Muscle of back (tissue), 11 donors: ENCODE measurements around the gene PIGM. TPM values are rescaled to one million over a fixed set of nuclear protein-coding genes. Genes with fewer than 3 reads are reported as not detected.
"Not testable (repeated sequence)": the region's sequence is repeated elsewhere in the genome, so short reads cannot be mapped to it uniquely, and the experiment has no call there.

Experiments used
- DNase-seq, 3 donors: peaks; one replicate each; pipeline versions ENCODE4 v3.0.0 to v3.0.0-alpha.2; 2013
- polyA plus RNA-seq, 10 donors: library from polyadenylated mRNA; unstranded; fragments of 120-200 nt; gene quantifications; one replicate each; pipeline ENCODE4 v1.2.1, GENCODE V29; 2013; ENCODE audit not compliant: insufficient read length in 10 of 10

Gene PIGM
- polyA plus RNA-seq, 10 donors, result 3.8 to 6.6 (median 5.7) TPM

DNA sequence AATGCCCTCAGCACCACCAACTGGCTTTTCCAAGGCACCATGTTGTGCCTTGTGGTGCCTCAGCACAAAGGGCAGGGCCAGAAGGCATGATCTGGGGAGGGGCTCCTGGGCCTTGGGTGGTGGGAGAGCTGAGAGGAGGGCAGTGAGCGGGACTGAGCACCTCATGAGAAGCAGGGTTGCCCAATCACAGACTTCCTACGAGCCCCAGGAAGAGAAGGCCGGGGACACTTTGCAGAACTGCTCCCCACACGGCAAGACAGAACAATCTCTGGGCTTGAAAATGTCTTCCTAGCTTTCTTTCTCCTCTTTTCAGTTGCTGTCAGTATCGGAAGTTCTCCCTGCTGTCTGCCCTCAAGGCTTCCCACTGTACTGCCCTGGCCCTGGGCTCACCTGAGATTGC is 31.4 kb upstream of the PIGM start:
- DNase-seq, result no peak

DNA sequence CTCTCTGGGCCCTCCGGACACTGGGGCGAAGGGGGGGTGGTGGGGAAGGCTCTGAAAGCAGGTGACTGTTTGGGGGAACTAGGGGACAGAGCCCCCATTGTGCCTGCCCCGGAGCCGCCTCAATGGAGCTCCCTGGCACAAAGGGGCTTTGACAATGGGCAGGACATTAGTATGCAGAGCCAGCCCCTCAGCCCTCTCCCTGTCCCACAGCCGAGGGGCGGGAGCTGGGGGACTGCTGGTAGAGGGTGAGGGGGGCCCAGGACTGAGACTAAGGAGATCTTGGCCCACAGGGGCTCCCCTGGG is 30.4 kb upstream of the PIGM start:
- no peak for DNase-seq

DNA sequence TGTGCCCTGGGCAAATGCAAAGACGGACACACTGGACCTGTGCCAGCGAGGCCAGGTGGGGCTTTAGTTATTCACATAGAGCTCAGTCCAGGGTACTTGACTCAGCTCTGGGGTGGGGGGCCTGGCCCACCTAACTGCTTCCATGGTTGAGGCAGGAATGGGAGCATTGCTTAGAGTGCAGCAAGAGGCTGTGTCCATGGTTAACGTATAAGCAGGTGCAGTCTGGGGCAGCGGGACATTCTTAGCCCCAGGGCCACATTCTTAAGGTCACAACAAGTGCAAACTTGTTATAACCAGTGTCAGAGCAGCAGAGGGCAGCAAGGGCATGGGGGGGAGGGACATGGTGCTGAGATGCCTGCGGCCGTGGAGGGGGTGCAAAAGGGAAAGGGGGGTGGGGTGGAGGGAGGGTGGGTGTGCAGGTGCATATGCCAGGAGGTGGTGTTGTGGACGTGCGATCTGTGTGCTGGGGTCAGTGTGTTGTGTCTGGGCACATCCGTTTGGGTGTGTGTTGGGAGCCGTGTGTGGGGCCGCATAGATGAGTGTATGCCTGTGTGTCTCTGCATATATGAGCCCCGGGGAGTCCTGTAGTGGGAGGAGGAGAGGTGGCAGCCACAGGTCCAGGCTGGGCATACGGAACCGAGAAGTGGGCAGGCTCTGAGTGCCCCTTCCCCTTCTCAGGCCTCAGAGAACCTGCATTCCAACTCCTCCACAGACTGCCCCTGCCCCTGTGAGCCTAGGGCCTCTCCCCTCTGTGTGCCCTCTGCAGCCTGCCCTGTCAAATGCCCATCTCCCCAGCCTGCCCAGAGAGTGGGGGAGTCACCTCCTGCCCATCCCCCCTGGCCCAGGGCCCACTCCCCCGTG is 29.8 kb upstream of the PIGM start:
- DNase-seq, result no peak

DNA sequence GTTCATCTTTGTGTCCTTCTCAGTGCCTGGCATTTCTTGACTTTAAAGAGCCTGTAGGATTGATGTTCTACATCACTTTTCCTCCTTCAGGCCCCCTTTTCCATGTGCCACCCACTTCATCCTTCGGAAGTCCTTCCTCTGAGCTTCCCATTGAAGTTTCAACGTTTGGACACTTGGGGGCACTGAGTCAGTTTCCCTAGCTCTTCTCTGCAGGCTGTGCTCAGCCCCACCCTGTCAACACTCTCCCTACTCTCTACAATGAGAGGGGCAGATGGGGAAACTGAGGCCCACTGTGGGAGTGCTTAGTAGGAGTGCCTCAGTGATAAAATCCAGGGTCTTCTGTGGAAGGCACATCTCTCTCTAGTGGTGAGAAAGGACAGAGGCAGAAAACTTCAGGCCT is 26.3 kb upstream of the PIGM start:
- DNase-seq, result no peak

DNA sequence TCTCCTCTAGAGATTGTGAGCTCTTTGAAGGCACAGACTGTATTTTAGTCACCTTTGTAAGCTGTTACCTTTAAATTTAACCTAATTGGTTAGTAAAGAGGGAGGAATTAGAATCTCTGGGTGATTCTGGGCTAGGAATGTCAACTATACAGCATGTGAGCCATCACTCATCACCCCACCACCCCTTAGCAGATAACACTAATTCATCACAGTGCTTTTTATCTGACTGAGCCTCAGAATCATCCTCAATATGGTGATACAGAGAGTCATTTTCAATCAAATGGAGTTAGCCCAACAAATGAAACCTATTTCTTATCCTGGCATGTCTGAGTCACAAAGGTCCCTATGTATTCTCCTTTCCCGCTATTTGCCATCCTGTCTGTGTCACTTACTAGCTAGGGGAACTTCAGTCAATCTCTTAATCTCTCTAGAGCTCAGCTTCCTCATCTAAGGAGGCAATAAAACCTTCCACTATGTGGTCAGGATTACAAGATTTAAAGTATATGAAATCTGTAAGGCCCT is 24.9 kb upstream of the PIGM start:
- no peak for DNase-seq

DNA sequence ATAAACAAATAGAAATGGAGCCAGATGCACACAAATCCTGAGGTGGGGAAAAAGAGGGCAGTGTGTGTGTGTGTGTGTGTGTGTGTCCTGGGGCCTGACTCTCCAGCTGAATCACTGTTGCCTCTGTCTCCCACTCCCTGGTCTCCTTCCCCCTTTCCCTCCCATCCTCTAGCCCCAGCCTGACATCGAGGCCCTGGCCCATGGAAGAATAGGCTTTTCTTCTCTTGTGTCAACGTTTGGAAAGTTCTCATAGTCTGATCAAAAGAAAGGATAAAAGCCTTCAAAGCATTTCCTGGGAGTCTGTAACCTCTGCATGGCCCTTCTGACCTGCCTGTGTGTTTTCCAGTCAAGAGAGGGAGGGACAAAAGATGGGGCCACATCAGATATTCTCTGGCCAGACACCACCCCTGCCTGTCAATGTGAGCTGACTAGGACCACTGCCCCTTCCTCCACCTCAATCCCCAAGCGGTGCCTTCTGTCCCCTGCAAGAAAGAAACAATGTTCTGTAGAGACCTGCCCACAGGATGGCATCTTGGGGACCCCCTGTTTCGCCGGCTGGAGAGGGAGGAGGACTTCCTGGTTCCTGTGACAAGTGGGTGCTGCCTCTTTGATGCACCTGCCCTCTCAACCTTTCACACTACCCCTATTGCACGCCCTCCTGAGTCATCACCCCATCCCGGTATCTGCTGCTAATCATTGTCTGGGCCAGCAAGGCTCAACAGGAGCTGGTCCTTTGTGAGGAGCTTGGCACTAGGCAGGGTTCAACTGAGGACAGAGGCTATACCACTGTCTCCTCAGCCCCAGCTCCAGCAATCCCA is 22.0 kb upstream of the PIGM start:
- DNase-seq, result no peak

DNA sequence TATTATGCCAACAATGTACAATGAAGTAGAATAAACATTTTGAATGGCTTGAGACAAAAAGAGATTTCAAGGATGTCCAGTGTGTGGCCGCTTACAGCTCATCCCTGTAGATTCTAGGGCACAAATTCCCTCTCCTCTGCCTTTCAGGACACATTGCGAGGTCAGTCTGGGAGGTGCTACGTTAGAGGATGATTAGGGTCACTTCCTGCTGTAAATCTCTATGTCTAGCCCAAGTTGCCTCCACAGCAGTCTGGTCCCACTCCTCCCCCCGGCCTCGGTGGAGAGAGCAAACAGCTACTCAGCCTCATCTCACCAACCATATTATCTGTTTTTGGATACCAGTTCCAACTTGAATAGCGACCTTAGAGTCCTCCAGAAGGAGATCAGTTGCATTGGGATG is 21.1 kb upstream of the PIGM start:
- DNase-seq, result no peak

DNA sequence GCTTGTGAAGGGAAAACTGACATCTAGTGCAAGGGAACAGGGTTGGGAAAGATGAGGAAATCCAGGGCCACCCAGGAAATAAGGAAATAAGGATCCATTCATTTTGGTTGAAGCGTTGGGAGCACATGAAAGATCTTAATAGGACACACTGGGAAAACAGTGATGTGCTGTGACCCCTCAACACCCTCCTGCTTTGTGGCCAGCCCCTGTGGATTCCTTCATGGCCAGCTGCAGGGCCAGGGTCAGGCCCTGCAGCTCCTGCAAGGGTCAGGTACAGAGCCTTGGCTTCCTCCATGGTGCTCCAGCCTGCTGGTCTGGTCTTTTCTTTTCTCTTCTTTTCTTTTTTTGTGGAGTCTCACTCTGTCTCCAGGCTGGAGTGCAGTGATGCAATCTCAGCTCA is 18.8 kb upstream of the PIGM start:
- DNase-seq, result no peak

DNA sequence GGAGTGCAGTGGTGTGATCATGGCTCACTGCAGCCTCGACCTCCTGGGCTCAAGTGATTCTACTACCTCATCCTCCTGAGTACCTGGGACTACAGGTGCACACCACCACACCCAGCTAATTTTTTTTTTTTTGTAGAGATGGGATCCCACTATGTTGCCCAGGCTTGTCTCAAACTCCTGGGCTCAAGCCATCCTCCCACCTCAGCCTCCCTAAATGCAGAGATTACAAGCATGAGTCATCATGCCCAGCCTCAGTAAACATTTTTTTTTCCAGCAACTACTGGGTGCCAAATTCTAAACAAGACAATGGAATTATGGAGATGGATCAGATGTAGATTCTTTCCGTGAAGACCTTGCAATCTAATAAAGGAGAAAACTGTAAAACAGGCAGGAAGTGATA is 18.4 kb upstream of the PIGM start:
- not testable (repeated sequence) for DNase-seq

DNA sequence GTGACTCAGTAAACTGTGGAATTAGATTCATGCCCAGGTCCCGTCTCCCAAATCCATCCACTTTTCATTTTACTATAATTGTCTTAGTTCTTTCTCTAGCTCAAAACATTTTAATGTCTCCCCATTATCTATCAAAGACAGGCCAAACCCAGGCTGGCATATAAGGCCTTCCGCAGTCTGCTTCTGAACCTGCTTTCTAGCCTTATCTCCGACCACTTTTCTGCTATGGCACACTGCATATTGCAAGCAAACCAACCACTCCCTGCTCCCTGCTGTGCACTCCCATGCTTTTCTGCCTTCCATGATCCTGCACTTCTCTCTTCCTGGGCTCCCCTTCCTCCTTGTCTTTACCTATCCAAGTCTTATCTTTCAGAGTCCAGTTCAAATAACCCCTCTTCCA is 17.3 kb upstream of the PIGM start:
- no peak for DNase-seq

DNA sequence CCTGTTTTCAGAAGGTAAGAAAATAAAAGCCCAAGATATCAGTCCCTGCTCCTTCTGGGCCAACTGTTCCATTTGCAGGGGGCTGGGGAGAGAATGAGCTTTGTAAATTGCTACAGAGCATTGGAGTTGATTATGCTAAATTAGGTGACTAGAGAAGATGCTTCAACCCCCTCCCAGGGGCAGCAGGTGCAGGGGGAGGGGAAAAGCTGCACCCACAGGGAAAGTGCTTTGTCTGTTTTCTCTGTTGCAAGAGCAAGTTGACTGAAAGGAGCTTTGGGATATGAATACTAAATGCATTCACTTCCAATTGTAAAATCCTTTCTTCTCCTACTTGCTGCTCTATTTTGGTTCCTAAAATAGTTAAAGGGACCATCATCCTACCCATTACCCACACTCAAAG is 16.5 kb upstream of the PIGM start:
- DNase-seq, result no peak

DNA sequence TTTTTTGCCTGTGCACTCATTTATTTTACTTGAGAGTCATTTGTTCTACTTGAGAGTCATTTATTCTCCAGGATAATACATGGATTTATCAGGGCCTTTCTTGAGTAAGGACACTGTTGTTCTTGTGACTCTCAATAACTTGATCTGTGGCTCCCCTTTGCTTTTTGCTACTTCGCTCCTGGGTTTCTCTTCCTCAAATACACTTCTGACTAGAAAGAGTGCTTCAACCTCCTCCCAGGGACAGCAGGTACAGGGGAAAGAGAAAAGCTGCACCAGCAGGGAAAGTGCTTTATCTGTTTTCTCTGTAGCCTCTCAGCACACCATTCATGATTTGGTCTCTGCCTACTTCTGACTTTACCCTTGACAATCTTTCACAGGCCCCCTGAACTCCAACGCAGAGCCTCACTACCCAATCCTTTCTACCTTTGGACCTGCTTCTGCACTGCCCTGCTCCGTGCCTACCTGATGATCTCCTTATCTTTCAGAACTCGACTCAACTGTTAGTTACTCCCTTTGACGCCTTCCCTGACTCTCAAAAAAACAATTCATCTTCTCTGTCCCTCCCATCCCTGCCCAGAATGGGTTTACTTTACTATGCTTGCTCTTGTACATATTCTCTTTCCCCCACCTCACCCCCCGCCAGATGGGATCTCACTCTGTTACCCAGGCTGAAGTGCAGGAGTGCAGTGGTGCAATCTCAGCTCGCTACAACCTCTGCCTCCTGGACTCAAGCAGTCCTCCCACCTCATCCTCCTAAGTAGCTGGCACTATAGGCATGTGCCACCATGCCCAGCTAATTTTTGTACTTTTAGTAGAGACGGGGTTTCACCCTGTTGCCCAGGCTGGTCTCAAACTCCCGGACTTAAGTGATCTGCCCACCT is 15.6 kb upstream of the PIGM start:
- DNase-seq, result no peak

DNA sequence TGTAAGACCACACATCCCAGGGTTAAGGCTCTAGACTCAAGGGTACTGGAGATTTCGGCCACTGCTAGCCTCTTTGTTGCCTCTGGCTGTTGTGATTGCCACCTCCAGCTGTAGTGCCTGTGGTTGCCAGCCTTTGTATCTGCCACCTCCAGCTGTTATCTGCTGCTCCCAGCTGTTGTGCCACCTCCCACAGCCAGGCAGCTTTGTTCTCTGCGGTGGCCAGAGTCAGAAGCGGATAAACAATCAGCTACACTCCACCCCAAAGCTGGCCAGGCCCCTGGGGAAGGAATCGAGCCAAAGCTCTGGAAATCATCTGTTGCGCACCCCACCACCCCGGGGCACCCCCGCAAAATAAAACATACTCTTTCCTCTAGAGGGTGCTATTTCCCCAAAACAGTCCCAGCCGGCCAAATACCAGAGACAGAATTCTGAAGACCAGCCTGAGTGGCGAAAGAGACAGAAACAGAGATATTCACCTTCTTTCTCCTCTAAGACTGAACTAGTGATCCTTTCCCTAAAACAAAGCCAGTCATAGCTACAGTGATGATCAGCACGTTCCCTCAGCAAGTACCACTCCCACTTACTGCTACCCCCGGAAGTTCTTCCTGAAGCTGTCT is 14.8 kb upstream of the PIGM start:
- peak; percentile 42 to 69 (median 45) for DNase-seq

DNA sequence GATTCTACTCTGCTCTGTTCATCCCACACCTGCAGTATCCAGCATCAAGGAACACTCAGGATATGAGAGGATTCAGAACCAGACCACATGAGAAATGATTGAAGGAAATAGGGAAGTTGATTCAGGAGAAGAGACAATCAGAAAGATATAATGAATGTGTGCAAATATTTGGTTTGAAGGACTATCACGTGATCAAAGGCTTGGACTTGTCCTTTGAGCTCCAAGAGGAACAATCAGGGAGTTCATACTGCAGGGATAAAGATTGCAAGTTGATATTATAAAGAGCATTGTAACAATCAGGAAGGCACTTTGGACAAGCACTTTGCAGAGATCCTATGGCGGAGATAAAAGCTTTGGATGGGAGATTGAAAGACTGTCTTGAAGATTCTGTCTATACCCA is 13.9 kb upstream of the PIGM start:
- DNase-seq, result no peak

DNA sequence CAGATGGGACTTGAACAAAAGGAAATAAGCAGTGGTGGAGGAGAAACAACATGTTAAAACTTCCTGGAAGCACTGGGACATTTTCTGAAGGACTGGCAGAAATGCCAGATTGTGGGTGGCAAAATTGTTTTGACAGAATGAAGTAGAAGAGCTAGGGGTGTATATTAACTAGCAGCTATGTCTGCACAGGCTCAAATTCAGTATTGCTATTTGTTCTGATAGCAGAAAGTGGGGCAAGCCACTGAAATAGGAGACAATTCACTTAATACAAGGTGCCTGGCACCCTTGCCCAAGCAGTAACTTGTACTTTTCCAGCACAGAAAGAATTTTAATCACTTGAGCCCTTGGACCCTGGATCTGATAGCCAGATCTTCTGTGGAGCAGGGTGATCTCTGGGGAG is 11.8 kb upstream of the PIGM start:
- no peak for DNase-seq

DNA sequence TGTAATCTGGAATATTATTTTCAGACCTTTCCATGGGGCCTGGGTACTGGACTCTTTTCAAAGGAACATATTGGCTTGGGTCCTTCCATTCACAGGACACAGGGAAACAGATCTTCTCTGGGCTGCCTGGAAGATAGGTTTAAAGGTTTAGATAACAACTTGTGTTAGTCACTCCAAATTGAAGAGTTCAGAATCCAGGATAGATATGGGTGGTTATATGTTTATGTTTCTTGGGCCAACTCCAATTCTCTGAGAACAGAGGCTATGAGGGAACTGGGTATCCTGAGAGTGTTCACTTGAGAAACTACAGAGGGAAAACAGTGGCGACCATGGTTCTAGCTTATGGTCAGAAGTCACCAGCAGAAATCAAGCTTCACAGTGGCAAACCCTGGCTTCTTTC is 8.7 kb upstream of the PIGM start:
- DNase-seq, result no peak

DNA sequence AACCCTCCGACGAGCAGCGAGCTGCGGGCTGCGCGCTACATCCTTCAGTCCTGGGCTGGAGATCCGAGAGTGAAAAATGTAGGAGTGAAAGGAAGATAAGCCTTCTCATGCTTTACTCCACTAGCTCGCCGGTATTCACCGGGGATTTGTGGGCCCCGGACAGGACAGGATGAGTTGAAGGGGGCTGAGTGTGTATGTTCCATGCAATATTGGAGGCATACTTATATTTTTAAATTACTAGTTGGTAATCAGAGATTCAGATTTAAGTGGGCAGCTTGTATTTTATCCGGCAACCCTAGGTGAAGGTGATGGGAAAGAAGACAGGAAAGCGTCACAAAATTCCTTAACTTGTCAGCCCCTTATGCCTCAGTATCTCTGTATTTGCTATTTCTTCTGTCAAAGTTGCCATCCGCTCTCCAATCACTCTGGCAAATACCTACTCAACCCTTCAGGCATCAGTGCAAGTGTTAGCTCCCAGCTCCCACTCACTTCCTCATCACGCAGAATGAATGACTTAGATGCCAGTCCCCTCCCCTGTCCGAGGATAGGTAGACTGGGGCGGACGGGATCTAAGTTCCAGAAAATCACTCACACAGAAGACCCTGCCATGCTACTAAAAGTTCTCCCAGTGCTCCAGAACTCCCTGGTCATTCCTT is 503 bp upstream of the PIGM start:
- DNase-seq, result peak in 2 of 3 donors; percentile 14 to 28

DNA sequence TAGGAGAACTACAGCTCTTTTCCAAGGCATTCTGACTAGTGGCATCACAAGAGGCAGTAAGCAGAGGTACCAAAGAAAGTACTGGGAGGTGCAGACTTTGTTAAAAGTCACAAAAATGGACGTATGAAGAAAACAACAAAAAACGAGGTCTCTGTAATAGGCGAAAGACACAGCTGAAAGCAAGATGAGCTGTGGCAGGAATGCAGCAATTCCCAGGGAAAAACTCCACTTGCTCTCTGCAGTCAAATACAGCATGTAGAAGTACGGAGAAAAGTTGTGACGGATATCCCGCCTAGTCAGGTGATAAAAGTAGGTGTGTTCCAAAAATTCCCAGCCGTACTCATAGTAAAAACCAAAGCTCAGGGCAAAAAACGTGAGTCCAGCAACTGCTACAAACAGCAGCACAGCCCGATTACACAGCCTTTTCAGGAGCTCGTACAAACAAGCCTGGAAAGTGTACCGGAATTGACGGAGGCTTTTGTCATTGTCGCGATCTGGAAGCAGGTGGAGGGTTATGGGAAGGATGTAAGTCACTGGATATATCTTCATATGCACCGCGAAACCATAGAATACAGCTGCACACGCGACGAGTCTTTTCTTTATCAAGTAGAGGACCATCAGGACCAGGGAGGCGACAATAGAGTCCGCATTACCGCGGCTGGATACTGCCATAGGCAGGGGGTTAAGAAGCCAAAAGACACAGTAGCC is 979 bp downstream of the PIGM start:
- DNase-seq, result peak in 2 of 3 donors; percentile 5 to 22

DNA sequence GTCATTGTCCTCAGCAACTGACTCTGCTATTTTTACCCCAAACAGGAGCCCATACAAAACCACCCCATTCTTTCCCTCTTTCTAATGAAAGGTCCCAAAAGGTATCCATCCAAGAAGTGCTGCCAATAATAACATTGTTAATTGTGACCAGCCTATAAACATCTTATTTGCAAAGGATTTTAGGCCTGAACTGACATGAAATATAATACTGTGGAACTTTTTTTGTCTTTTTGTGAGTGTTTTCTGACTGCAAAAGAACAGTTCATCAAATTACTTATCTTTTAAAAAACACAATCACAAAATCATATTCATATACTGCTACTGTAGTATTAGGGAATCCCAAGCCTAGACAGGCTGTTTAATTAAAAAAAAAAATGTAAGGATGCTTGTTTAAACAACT is 3.4 kb downstream of the PIGM start:
- no peak for DNase-seq

DNA sequence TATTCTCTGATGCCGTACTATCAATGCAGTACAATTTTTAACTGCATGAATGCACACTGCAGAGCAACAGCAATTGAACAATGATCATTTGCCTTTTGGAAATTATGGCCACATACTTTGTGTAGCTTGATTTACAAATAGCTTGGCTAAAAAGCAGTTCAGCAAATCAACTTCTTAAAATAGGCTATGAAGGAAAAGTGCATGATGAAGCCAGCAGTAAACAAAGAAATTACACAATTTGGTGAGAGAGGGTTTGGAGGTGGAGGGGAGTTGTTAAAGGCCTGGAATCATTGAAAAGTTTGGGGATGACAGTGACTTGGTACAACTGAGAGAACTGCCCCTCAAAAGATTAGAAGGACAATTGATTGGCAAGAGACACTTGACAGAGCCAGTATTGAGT is 6.5 kb downstream of the PIGM start:
- DNase-seq, result no peak
